ENCODE data around the gene RIT1. TPM values are rescaled to one million over a fixed set of nuclear protein-coding genes. Genes with fewer than 3 reads are reported as not detected.
A peak's percentile ranks its signal among the peaks of the same experiment; 100 is the strongest.

RIT1 gene
- total RNA-seq, 1 experiment from 2014 or later: 26.4 TPM

GRCh38 chr1:155859234-155859829, 51.8 kb downstream of the RIT1 start, which contains the start of gene SYT11:
SYT11 (plus strand) TSS chr1:155859567; CDS start chr1:155859762, 195 bp downstream.
- Histone ChIP-seq H3K27ac (ENCODE audit: insufficient read length, low read depth, low read length) (no peak within 1 kb of the TSS), H3K4me1 (ENCODE audit: insufficient read depth, low read length) (no peaks in the 10 kb centered on the region), H2AK5ac (ENCODE audit: insufficient read length, low read length) (no peak within 1 kb of the TSS), H3K9ac (ENCODE audit: extremely low read depth, insufficient read length, low read length) (peak within 1 kb of the TSS; percentile 1), H3K4ac (ENCODE audit: low read depth, low read length) (no peak within 1 kb of the TSS), H4K20me1 (ENCODE audit: control insufficient read depth, insufficient read depth, insufficient read length) (no peaks in the 10 kb centered on the region), H3K27me3 (ENCODE audit: insufficient read depth, low read length) (no peaks in the 10 kb centered on the region), H3K23me2 (ENCODE audit: insufficient read length, low read depth, low read length, poor library complexity, severe bottlenecking) (no peaks in the 10 kb centered on the region), H4K5ac (ENCODE audit: insufficient read length, low read depth, low read length) (no peak within 1 kb of the TSS), H3K18ac (ENCODE audit: insufficient read length, low read depth, low read length) (peak within 1 kb of the TSS; percentile 14), H2BK120ac (ENCODE audit: low read depth, low read length, poor library complexity, severe bottlenecking) (no peak within 1 kb of the TSS), H3K79me1 (ENCODE audit: insufficient read depth, low read depth, low read length, poor library complexity, severe bottlenecking) (no peaks in the 10 kb centered on the region), H3K14ac (ENCODE audit: insufficient read depth, low read length) (peak within 1 kb of the TSS; percentile 7; the same call in 1 of the 2 replicates), H3K56ac (ENCODE audit: insufficient read length, low read depth, low read length) (no peak within 1 kb of the TSS), H2BK12ac (ENCODE audit: insufficient read length, low read depth, low read length) (no peak within 1 kb of the TSS), H4K8ac (replicated peaks; ENCODE audit: insufficient read length, low read depth, low read length) (no peak within 1 kb of the TSS), H2AFZ (ENCODE audit: low read length) (no peak within 1 kb of the TSS), H3T11ph (ENCODE audit: low read length) (no peak within 1 kb of the TSS), H3K23ac (ENCODE audit: insufficient read length, low read depth, low read length) (no peak within 1 kb of the TSS), H2BK5ac (ENCODE audit: insufficient read length, low read length) (no peak within 1 kb of the TSS), H3K4me2 (ENCODE audit: insufficient read depth, insufficient read length, low read length) (peak within 1 kb of the TSS; percentile 48), H3K9me3 (ENCODE audit: control insufficient read depth, low read depth, low read length) (no peaks in the 10 kb centered on the region), H2BK15ac (ENCODE audit: low read depth, low read length) (no peak within 1 kb of the TSS), H3K79me2 (ENCODE audit: insufficient read depth, low read length) (peaks cover 2% of the 10 kb centered on the region; the same call in 1 of the 2 replicates), H2BK20ac (ENCODE audit: low read depth, low read length, poor library complexity, severe bottlenecking) (no peak within 1 kb of the TSS), H4K91ac (ENCODE audit: insufficient read length, low read depth, low read length) (no peak within 1 kb of the TSS)
- peak within 1 kb of the TSS; percentile 60 to 81 for H3K4me3 Mint-ChIP-seq
- H3K27ac Mint-ChIP-seq: peak within 1 kb of the TSS in 1 of 3 experiments; percentile 58; a peak in 1 of 7 replicates
- peaks cover 5 to 9% of the 10 kb centered on the region in 2 experiments for H3K4me1 Mint-ChIP-seq
- no CpG with 5 or more reads among the region's 33 CpGs for WGBS (ENCODE audit: extremely low coverage, insufficient read length, low lambda C conversion rate)
- H3K36me3 Mint-ChIP-seq (ENCODE audit: insufficient read depth in 1 of 3, low read depth in 3 of 3): peaks cover 6 to 13% (median 11%) of the 10 kb centered on the region in 3 experiments; a peak in 6 of 7 replicates
- H3K9me3 Mint-ChIP-seq: no peaks in the 10 kb centered on the region
- peaks cover 17% of the 10 kb centered on the region for H3K27me3 Mint-ChIP-seq (ENCODE audit: low read depth)
- no peak for TF ChIP-seq CTCF (conservative IDR thresholded peaks at IDR 0.05)
- peak; percentile 94 for DNase-seq
